Hepatocyte (in vitro differentiated cells): Measurements from ENCODE around the gene INTS12. TPM values are rescaled to one million over a fixed set of nuclear protein-coding genes. Genes with fewer than 3 reads are reported as not detected.

Experiments used
- DNase-seq: peaks from one replicate; pipeline ENCODE4 v3.0.0-alpha.2; 2016; ENCODE audit warnings: low spot score
- H2AFZ ChIP-seq: fragments of 200-600 bp; sonication (generic); 2 replicates; pipeline ENCODE4 v1.6.0; 2016; ENCODE audit warnings: antibody characterized with exemption, mild to moderate bottlenecking
- H3K27ac ChIP-seq: fragments of 200-600 bp; sonication (generic); 2 replicates; pipeline ENCODE4 v1.5.1; 2016; ENCODE audit warnings: mild to moderate bottlenecking
- H3K27me3 ChIP-seq: fragments of 200-600 bp; sonication (generic); 2 replicates; pipeline ENCODE4 v1.6.1; 2016
- H3K36me3 ChIP-seq: fragments of 200-600 bp; sonication (generic); replicated peaks from 2 replicates; pipeline ENCODE4 v1.5.1; 2016; ENCODE audit warnings: low read depth; ENCODE audit not compliant: insufficient read depth
- H3K4me1 ChIP-seq: fragments of 200-600 bp; sonication (generic); 2 replicates; pipeline ENCODE4 v1.5.1; 2016; ENCODE audit warnings: mild to moderate bottlenecking, moderate library complexity; ENCODE audit not compliant: insufficient read depth
- H3K4me2 ChIP-seq: fragments of 200-600 bp; sonication (generic); 2 replicates; pipeline ENCODE4 v1.6.0; 2016
- H3K4me3 ChIP-seq: fragments of 200-600 bp; sonication (generic); 2 replicates; pipeline ENCODE4 v1.5.1; 2016; ENCODE audit warnings: mild to moderate bottlenecking
- H3K79me2 ChIP-seq: fragments of 200-600 bp; sonication (generic); 2 replicates; pipeline ENCODE4 v1.6.0; 2017; ENCODE audit warnings: mild to moderate bottlenecking
- H3K9me2 ChIP-seq: fragments of 200-600 bp; sonication (generic); replicated peaks from 2 replicates; pipeline ENCODE4 v1.6.0; 2017; ENCODE audit warnings: mild to moderate bottlenecking; ENCODE audit not compliant: insufficient read depth
- H3K9me3 ChIP-seq: fragments of 200-600 bp; sonication (generic); 2 replicates; pipeline ENCODE4 v1.5.1; 2016; ENCODE audit warnings: low read depth, mild to moderate bottlenecking
- H4K20me1 ChIP-seq: fragments of 200-600 bp; sonication (generic); 2 replicates; pipeline ENCODE4 v1.6.0; 2016; ENCODE audit warnings: mild to moderate bottlenecking; ENCODE audit not compliant: insufficient read depth, poor library complexity, severe bottlenecking
- EZH2 ChIP-seq: fragments of 200-600 bp; sonication (generic); IDR thresholded peaks from 2 replicates; pipeline ENCODE4 v1.6.1; 2016; ENCODE audit warnings: antibody characterized with exemption, mild to moderate bottlenecking, borderline replicate concordance
- EZH2phosphoT487 ChIP-seq: fragments of 200-600 bp; sonication (generic); IDR thresholded peaks from one replicate; pipeline ENCODE4 v1.6.1; 2018; ENCODE audit warnings: antibody characterized with exemption, mild to moderate bottlenecking, low read depth, moderate library complexity; ENCODE audit not compliant: unreplicated experiment, severe bottlenecking
- WGBS: methylation state at CpG from one replicate; pipeline ENCODE4 v1.1.6; 2016; ENCODE audit warnings: low lambda C conversion rate; ENCODE audit errors: missing lambda C conversion rate; 5-methylcytosine and 5-hydroxymethylcytosine counted together
- polyA plus RNA-seq: library from polyadenylated mRNA; unstranded; fragments of >200 nt; fragmentation: Nextera tagmentation; extraction: Ambion mirVana; gene quantifications from 2 replicates; pipeline ENCODE4 v1.2.1, GENCODE V29; 2016
- total RNA-seq: library from RNA; depleted of rRNA; stranded (reverse); fragments of >200 nt; gene quantifications from 2 replicates; pipeline ENCODE4 v1.2.3, GENCODE V29; 2014
- TF ChIP-seq, protein P1 (sequence below): fragments of 200-600 bp; sonication (generic); IDR thresholded peaks from 2 replicates; pipeline ENCODE4 v1.5.1; 2016; ENCODE audit warnings: antibody characterized with exemption, mild to moderate bottlenecking; ENCODE audit not compliant: poor library complexity

Gene INTS12
- total and polyA plus RNA-seq, 2 experiments from 2014 or later = 17.3 to 20.8 TPM

DNA sequence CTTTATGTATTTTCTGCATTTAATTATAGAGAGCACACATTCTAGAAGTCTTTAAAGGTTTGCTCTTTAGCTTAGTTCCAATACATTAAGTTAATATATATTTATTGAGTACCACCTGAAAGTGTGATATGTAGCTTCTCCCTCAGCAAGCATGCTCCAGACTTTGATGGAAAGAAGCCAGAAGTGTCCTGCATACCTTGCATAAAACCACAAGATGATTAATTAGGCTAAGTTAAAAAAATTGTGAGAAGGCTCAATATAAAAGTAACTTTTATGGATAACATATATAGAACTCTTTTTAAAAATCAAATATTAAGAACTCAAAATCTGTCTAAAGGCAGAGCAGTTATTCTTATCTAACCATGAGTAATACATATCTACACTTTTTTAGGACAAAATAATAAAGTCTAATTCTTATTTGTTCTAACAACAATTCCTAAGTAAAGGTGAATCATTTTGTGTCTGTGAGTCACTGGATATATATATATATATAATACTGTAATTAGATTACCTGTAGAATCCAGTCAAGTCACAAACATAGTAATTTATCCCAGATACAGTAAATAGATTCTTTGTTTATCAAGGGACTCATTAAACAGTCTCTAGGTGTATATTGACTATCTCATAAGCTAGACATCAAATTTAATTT is 51.2 kb downstream of the INTS12 start:
- TF ChIP-seq EZH2phosphoT487 = no peak
- TF ChIP-seq, protein P1, sequence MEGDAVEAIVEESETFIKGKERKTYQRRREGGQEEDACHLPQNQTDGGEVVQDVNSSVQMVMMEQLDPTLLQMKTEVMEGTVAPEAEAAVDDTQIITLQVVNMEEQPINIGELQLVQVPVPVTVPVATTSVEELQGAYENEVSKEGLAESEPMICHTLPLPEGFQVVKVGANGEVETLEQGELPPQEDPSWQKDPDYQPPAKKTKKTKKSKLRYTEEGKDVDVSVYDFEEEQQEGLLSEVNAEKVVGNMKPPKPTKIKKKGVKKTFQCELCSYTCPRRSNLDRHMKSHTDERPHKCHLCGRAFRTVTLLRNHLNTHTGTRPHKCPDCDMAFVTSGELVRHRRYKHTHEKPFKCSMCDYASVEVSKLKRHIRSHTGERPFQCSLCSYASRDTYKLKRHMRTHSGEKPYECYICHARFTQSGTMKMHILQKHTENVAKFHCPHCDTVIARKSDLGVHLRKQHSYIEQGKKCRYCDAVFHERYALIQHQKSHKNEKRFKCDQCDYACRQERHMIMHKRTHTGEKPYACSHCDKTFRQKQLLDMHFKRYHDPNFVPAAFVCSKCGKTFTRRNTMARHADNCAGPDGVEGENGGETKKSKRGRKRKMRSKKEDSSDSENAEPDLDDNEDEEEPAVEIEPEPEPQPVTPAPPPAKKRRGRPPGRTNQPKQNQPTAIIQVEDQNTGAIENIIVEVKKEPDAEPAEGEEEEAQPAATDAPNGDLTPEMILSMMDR = no peak
- TF ChIP-seq EZH2 = no peak
- Histone ChIP-seq H3K9me3 (no peaks in the 10 kb centered on the region), H3K4me2 (no peak overlapping the region), H4K20me1 (no peaks in the 10 kb centered on the region), H3K4me3 (no peak overlapping the region), H3K36me3 (no peaks in the 10 kb centered on the region), H2AFZ (no peak overlapping the region), H3K27me3 (no peaks in the 10 kb centered on the region), H3K79me2 (no peaks in the 10 kb centered on the region), H3K27ac (no peak overlapping the region), H3K4me1 (no peaks in the 10 kb centered on the region), H3K9me2 (no peaks in the 10 kb centered on the region)
- DNase-seq = no peak

GRCh38 chr4:105652286-105652888 is 56.1 kb downstream of the INTS12 start:
- Histone ChIP-seq H2AFZ (no peak overlapping the region), H3K79me2 (no peaks in the 10 kb centered on the region), H3K4me2 (no peak overlapping the region), H4K20me1 (no peaks in the 10 kb centered on the region), H3K27me3 (no peaks in the 10 kb centered on the region), H3K36me3 (no peaks in the 10 kb centered on the region), H3K9me2 (no peaks in the 10 kb centered on the region), H3K9me3 (no peaks in the 10 kb centered on the region), H3K27ac (no peak overlapping the region), H3K4me1 (no peaks in the 10 kb centered on the region), H3K4me3 (no peak overlapping the region)
- 76% methylated on average over 4 of the region's 4 CpGs for WGBS
- no peak for TF ChIP-seq EZH2phosphoT487
- no peak for TF ChIP-seq EZH2
- TF ChIP-seq, protein P1 = no peak
- DNase-seq = no peak

- DNase-seq = no peak
- Histone ChIP-seq H3K4me2 (no peak overlapping the region), H3K79me2 (no peaks in the 10 kb centered on the region), H3K4me3 (no peak overlapping the region), H3K4me1 (no peaks in the 10 kb centered on the region), H2AFZ (no peak overlapping the region), H3K27me3 (no peaks in the 10 kb centered on the region), H3K27ac (no peak overlapping the region), H4K20me1 (no peaks in the 10 kb centered on the region), H3K36me3 (no peaks in the 10 kb centered on the region), H3K9me2 (no peaks in the 10 kb centered on the region), H3K9me3 (no peaks in the 10 kb centered on the region)
- no peak for TF ChIP-seq EZH2
- TF ChIP-seq EZH2phosphoT487 = no peak
- TF ChIP-seq, protein P1 = no peak
Observed at GRCh38 chr4:105651884-105652283, 56.6 kb downstream of the INTS12 start.
